A549 treated with CpdA at 1 μM for 4 hours (cell line): Measurements from ENCODE around the gene LGALS7. TPM values are rescaled to one million over a fixed set of nuclear protein-coding genes. Genes with fewer than 3 reads are reported as not detected.

ENCODE experiments used
- total RNA-seq: library from RNA; stranded (reverse); fragments of 200-300 nt; extraction: Qiagen RNA extraction; gene quantifications from 5 replicates; pipeline ENCODE4 v1.2.3, GENCODE V29; 2022; ENCODE audit warnings: low read depth

The LGALS7 gene
- 0.32 TPM in 1 of 5 replicates, not detected in the others for total RNA-seq

DNA sequence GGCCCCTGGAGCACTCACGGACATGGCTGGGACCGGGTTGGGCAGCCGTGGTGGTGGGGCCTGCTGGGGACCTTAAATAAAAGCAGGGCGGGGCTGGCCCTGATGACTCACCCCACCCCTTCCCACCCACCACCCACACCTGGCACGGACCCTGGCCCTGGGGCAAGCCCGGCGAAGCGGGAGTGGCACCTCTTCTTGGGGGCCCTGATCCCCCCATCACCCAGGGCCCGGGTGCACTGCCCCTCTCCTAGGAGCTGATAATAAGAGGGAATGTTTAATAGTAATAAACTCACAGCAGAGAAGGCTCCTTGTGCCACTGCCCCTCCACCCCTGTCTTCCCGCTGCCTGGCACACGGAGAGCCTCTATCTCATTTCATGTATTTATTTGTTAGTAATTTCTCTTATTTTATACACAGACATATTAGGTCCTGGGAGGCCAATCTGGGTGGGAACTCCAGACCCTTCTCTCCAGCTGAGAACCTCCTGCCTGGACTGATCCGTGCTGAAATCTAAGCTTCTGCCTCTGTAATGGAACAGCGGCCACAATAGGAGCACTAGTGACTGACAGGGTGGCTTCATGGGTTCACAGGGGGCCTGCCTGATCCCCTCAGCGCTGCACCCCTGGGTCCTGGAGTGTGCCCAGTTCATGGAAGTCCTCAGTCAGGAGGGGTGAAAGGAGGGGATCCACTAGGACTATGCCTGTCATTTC, at the start of gene LGALS7:
TSS of gene LGALS7 (minus strand) at position 49 of the 709 bp plus-strand sequence. CDS start at position 24, 25 bp downstream.

DNA sequence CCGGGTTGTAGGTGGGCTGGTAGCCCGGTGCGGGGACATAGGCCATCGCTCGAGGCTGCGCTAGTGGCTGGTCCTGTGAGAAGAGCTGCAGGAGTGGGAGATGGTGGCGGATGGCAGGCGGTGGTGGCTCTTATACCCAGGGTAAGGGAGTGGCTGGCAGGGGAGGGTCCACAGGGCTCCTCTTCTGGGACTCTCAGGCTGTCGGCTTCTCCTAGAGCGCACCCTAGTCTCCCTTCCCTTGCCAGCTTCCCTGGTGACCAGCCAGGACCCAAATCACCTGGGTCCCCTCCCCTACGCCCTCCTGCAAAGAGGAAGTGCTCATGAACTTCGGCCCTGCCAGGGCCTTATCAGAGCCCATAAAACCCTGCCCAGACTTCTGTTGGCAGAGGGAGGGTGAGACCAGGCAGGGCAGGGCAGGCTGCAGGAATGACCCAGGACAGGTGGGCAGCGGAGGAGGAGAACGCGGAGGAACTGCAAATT, 39.6 kb upstream of the LGALS7 start, which contains the start of gene LGALS4:
TSS of gene LGALS4 (minus strand) at position 105 of the 480 bp plus-strand sequence. CDS start at position 46, 59 bp downstream.

DNA sequence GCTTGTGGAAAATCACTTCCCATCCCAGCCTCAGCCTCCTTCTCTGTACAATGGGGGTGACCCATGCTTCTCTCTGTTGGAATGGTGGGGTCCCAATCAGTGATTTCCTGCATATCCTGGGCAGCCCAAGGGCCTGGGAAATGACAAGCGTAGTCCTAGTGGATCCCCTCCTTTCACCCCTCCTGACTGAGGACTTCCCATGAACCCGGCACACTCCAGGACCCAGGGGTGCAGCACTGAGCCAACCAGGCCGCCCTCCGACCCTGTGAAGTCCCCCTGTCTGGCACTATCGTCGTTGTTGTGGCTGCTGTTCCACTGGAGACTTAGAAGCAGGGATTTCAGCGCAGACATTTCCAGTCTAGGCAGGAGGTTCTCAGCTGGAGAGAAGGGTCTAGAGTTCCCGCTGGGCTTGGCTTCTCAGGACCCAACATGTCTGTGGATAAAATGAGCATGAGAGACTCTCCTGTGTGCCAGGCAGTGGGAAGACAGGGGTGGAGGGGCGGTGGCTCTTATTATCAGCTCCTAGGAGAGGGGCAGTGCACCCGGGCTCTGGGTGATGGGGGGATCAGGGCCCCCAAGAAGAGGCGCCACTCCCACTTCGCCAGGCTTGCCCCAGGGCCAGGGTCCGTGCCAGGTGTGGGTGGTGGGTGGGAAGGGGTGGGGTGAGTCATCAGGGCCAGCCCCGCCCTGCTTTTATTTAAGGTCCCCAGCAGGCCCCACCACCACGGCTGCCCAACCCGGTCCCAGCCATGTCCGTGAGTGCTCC, 15.3 kb upstream of the LGALS7 start, which contains the start of gene LGALS7B:
TSS of gene LGALS7B (plus strand) at position 723 of the 766 bp plus-strand sequence. CDS start at position 750, 27 bp downstream.

DNA sequence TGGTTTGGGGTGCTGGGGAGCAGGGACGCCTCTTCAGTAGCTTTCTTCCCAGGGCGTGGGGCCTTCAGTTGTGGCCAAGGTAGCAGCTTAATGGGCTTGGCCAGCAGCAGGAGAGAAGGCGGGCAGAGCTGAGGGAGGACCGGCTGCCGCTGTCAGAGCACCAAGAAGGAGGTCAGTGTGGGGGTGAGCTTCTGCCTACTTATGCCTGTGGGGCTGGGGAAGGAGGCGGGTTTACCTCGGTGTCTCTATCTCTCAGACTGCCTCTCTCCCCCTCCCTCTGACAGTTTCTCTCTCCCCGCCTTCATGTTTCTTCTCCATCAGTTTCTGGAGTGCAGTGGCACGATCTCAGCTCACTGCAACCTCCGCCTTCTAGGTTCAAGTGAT, 29.0 kb downstream of the LGALS7 start, which contains the start of gene CAPN12:
TSS of gene CAPN12 (minus strand) at position 177 of the 384 bp plus-strand sequence. CDS start 309 bp downstream, outside the sequence.

Other genes with a start within 250 kb of the LGALS7 start
- 0.30 to 1.5 TPM (median 1.1 TPM) in 5 replicates for gene MAP4K1, start 155.6 kb downstream of the LGALS7 start, total RNA-seq
- gene EIF3K, start 154.3 kb downstream of the LGALS7 start, total RNA-seq, result 669 to 911 TPM (median 738 TPM) in 5 replicates
- gene ACTN4, start 125.9 kb downstream of the LGALS7 start, total RNA-seq, result 901 to 1,299 TPM (median 1,198 TPM) in 5 replicates
- 4.8 to 7.1 TPM (median 5.9 TPM) in 5 replicates for gene CAPN12, start 29.0 kb downstream of the LGALS7 start, total RNA-seq
- gene LGALS7B, start 15.7 kb upstream of the LGALS7 start, total RNA-seq, result 0.37 to 0.65 TPM (median 0.56 TPM) in 3 of 5 replicates, not detected in the others
- gene LGALS4, start 39.4 kb upstream of the LGALS7 start, total RNA-seq, result 0.50 to 1.1 TPM (median 0.72 TPM) in 5 replicates
- 286 to 383 TPM (median 290 TPM) in 5 replicates for gene ECH1, start 58.3 kb upstream of the LGALS7 start, total RNA-seq
- gene HNRNPL, start 76.5 kb upstream of the LGALS7 start, total RNA-seq, result 350 to 371 TPM (median 363 TPM) in 5 replicates
- gene RINL, start 104.8 kb upstream of the LGALS7 start, total RNA-seq, result 2.6 to 3.6 TPM (median 2.8 TPM) in 5 replicates
- gene SIRT2, start 126.1 kb upstream of the LGALS7 start, total RNA-seq, result 34.8 to 39.9 TPM (median 36.1 TPM) in 5 replicates
- gene NFKBIB, start 126.5 kb upstream of the LGALS7 start, total RNA-seq, result 68.2 to 127 TPM (median 105 TPM) in 5 replicates
- 0.76 to 1.3 TPM (median 0.89 TPM) in 5 replicates for gene CCER2, start 138.7 kb upstream of the LGALS7 start, total RNA-seq
- 48.1 to 58.7 TPM (median 56.2 TPM) in 5 replicates for gene SARS2, start 157.2 kb upstream of the LGALS7 start, total RNA-seq
- 205 to 327 TPM (median 291 TPM) in 5 replicates for gene MRPS12, start 157.4 kb upstream of the LGALS7 start, total RNA-seq
- 70.5 to 99.5 TPM (median 87.1 TPM) in 5 replicates for gene FBXO17, start 202.2 kb upstream of the LGALS7 start, total RNA-seq